Loucy (cell line): ENCODE results near the gene LTB.

Experiments used
- CTCF ChIP-seq: fragments of 200-600 bp; sonication (generic); conservative IDR thresholded peaks from 2 replicates; pipeline ENCODE4 v1.5.1; 2014; ENCODE audit warnings: mild to moderate bottlenecking, antibody characterized with exemption, low read length
- EZH2phosphoT487 ChIP-seq: fragments of 200-600 bp; IDR thresholded peaks from 2 replicates; pipeline ENCODE4 v1.6.1; 2018; ENCODE audit warnings: antibody characterized with exemption, mild to moderate bottlenecking, moderate library complexity, borderline replicate concordance

GRCh38 chr6:31614075-31614619, 31.9 kb upstream of the LTB start:
- TF ChIP-seq CTCF (no peak), EZH2phosphoT487 (no peak)
